HFF-Myc (cell line): Measurements from ENCODE around the gene SAMD14.

ENCODE experiments used
- DNase-seq: peaks from one replicate; pipeline ENCODE4 v3.0.0-alpha.2; 2011; ENCODE audit warnings: low read depth; ENCODE audit errors: extremely low read depth
- H3K4me3 ChIP-seq: replicated peaks from 2 replicates; pipeline ENCODE4 v1.5.1; 2011; ENCODE audit warnings: low read depth, mild to moderate bottlenecking, control low read depth, low read length
- CTCF ChIP-seq: IDR thresholded peaks from 2 replicates; pipeline ENCODE4 v1.5.1; 2012; ENCODE audit warnings: mild to moderate bottlenecking, low read depth, low read length, control low read depth; ENCODE audit errors: missing control alignments

SAMD14 gene

DNA sequence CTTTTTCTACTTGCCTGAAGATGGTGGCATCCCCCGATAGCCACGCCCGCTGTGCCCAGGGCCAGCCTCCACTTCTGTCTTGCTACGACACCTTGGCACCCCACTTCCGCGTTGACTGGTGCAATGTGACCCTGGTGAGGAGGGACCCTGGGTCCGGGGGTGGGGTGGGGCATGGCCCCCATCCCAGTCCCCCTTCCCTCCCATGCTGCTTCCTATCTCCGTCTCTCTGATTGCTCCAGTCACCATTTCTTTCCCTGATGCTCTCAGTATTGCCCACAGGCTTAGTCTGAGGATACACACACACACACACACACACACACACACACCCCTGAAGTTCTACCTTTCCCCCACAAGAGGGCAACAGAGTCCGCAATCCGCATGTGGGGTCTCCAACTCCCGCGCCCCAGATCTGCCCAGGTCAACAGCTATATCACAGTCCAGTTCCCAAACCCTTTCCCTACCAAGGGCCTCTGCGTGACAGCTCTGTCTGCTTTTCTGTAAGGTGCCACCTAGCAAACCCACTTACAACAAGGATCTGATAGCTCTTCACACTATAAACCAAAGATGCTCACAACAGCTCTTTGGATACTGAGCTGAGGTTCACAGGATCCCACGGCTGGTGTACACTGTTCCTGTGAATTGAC lies 39.3 kb upstream of the SAMD14 start:
- no peak for DNase-seq
- no peak overlapping the region for H3K4me3 ChIP-seq
- TF ChIP-seq CTCF: peak; percentile 91

- H3K4me3 ChIP-seq: no peak overlapping the region
- DNase-seq: no peak
- TF ChIP-seq CTCF: no peak
Observed at GRCh38 chr17:50168319-50168718, 38.4 kb upstream of the SAMD14 start.

- TF ChIP-seq CTCF: no peak
Observed at GRCh38 chr17:50167371-50167770, 37.4 kb upstream of the SAMD14 start.

GRCh38 chr17:50166518-50167181 lies 36.7 kb upstream of the SAMD14 start:
- no peak overlapping the region for H3K4me3 ChIP-seq

More at GRCh38 chr17:50167371-50167770, 37.4 kb upstream of the SAMD14 start:
- DNase-seq: no peak
- no peak overlapping the region for H3K4me3 ChIP-seq

GRCh38 chr17:50165867-50166517 lies 36.0 kb upstream of the SAMD14 start, which contains the start of gene SGCA:
TSS of gene SGCA (plus strand) at chr17:50166005. CDS start at chr17:50166041, 36 bp downstream.
- no peak within 1 kb of the TSS for H3K4me3 ChIP-seq
- no peak for DNase-seq
- no peak for TF ChIP-seq CTCF

More at GRCh38 chr17:50166518-50167181, 36.7 kb upstream of the SAMD14 start:
- TF ChIP-seq CTCF: no peak
- no peak for DNase-seq

DNA sequence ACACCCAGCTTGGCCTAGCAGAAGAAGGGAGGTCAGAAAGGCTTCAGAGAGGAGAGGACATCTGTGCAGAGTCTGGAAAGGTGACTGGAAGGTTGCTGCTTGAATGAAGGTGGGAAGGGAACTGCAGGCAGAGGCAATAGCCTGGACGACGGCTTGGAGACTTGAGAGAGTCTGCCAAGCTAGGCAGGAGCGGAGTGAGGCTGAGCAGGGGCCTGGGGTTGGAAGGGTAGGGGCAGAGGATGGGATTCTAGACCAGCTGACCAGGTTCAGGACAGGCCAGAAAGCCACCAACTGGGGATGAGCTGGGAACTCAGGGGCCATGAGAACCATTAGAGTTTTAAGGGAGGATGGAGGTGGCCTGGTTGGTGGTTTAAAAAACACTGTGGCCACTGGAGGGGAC lies 35.5 kb upstream of the SAMD14 start:
- DNase-seq: no peak
- no peak overlapping the region for H3K4me3 ChIP-seq
- TF ChIP-seq CTCF: no peak
